ENCODE results near the gene MCF2L2.

- no peak for TF ChIP-seq CTCF (IDR thresholded peaks at IDR 0.05 in 8 of 11, conservative IDR thresholded peaks at IDR 0.05 in 3 of 11)
- no peak for TF ChIP-seq POLR2A (IDR thresholded peaks at IDR 0.05)
Measured at GRCh38 chr3:183300996-183301562, 127.3 kb downstream of the MCF2L2 start.

Data from spleen (tissue), 7 donors.